WERI-Rb-1 (cell line): Measurements from ENCODE around the gene SIRPB2.

Experiments
- DNase-seq: peaks from one replicate; pipeline ENCODE4 v3.0.0-alpha.2; 2020
- H3K27ac ChIP-seq: fragments of 250-450 bp; sonication (Bioruptor Pico); 2 replicates; pipeline ENCODE4 v1.5.1; 2020; ENCODE audit warnings: mild to moderate bottlenecking, moderate library complexity
- H3K27me3 ChIP-seq: fragments of 250-450 bp; sonication (Bioruptor Pico); 2 replicates; pipeline ENCODE4 v1.5.1; 2021; ENCODE audit warnings: mild to moderate bottlenecking, low read depth, moderate library complexity; ENCODE audit not compliant: insufficient read depth, severe bottlenecking
- H3K36me3 ChIP-seq: fragments of 250-450 bp; sonication (Bioruptor Pico); 2 replicates; pipeline ENCODE4 v1.5.1; 2020; ENCODE audit warnings: mild to moderate bottlenecking, moderate library complexity
- H3K4me3 ChIP-seq: 2 replicates; pipeline ENCODE4 v1.5.1; 2011; ENCODE audit warnings: low read depth, mild to moderate bottlenecking, control low read depth, low read length
- H3K9me3 ChIP-seq: fragments of 250-450 bp; sonication (Bioruptor Pico); 2 replicates; pipeline ENCODE4 v1.5.1; 2021; ENCODE audit warnings: mild to moderate bottlenecking, moderate library complexity; ENCODE audit not compliant: severe bottlenecking
- TF ChIP-seq, protein P1 (sequence below): IDR thresholded peaks from 2 replicates; pipeline ENCODE4 v1.5.1; 2011; ENCODE audit warnings: low read depth, mild to moderate bottlenecking, control low read depth, inconsistent platforms, low read length

The SIRPB2 gene

DNA sequence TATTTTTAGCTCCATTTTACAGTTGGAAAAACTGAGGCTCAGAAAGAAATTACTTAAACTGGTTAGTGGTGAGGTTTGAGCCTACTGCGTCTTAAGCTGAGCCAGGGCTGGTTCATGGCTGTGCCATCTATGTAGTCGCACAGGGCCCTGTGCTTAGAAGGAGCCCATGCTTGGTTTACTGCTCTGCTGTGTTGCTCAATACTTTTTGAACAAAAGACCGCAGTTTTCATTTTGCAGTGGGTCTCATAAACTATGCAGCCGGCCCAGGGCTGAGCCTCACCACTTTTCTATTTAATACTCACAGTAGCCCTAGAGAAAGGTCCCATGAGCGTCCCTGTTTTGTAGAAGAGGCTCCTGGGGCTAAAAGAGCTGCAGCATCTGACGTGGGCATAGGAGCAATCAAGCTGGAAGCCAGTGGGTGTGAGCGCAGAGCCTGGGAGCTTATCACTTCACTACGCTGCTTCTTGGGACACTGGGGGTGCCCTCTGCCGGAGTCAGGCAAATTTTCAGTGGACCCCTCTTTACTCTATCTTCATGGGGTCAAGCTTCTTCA is 501 bp downstream of the SIRPB2 start:
- H3K27ac ChIP-seq = no peak overlapping the region
- no peaks in the 10 kb centered on the region for H3K36me3 ChIP-seq
- no peak overlapping the region for H3K4me3 ChIP-seq
- TF ChIP-seq, protein P1, sequence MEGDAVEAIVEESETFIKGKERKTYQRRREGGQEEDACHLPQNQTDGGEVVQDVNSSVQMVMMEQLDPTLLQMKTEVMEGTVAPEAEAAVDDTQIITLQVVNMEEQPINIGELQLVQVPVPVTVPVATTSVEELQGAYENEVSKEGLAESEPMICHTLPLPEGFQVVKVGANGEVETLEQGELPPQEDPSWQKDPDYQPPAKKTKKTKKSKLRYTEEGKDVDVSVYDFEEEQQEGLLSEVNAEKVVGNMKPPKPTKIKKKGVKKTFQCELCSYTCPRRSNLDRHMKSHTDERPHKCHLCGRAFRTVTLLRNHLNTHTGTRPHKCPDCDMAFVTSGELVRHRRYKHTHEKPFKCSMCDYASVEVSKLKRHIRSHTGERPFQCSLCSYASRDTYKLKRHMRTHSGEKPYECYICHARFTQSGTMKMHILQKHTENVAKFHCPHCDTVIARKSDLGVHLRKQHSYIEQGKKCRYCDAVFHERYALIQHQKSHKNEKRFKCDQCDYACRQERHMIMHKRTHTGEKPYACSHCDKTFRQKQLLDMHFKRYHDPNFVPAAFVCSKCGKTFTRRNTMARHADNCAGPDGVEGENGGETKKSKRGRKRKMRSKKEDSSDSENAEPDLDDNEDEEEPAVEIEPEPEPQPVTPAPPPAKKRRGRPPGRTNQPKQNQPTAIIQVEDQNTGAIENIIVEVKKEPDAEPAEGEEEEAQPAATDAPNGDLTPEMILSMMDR = no peak
- peaks cover 53% of the 10 kb centered on the region for H3K27me3 ChIP-seq
- no peak for DNase-seq
- peaks cover 2% of the 10 kb centered on the region for H3K9me3 ChIP-seq

DNA sequence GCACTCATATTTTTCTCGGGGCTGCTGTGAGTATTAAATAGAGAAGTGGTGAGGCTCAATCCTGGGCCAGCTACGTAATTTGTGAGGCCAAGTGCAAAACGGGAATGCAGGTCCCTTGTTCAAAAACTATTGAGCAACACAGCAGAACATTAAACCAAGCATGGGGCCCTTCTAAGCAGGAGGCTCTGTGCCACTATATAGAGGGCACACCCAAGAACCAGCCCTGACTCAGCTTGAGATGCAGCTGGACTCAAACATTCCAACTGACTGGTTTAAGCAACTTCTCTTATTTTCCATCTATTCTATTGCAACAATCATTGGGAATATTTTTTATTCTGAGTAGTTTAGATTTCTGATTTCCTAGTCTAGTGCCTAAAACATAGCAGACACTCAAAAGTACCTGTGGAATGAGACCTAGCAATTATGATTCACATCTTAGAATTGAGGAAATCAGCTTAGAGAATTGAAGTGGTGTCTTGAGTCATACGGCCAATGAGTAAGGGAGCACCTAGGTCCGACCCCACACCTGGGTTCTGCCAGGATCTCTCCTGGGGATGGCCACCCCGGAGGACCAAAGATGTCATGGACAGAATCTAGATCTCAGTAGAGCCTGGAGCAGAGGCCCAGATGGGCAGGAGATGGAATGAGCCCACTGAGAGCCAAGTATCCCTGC is 1.3 kb downstream of the SIRPB2 start:
- Histone ChIP-seq H3K4me3 (no peak overlapping the region), H3K9me3 (peaks cover 2% of the 10 kb centered on the region), H3K27ac (no peak overlapping the region), H3K36me3 (no peaks in the 10 kb centered on the region), H3K27me3 (peaks cover 50% of the 10 kb centered on the region)
- no peak for DNase-seq
- TF ChIP-seq, protein P1 = no peak

DNA sequence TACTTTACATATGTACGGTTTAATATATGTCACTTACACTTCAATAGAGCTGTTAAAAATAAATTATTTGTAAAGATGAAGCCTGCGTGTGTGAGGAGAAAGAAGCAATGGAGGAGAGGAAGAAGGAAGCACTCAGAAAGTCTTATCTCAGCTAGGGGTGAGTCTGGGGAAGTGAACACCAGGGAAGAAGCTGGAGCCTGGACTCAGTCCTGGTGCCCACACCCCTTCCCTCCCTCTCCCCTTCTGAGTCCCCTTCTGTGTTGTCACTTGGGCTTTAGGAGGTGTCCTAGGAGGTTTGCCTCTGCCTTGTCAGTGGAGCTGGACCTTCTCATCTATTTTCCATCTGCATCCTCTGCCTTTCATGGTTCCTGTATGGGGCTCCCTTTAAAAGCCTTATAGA is 1.9 kb downstream of the SIRPB2 start:
- Histone ChIP-seq H3K27ac (no peak overlapping the region), H3K4me3 (no peak overlapping the region), H3K27me3 (peaks cover 48% of the 10 kb centered on the region), H3K36me3 (no peaks in the 10 kb centered on the region), H3K9me3 (peaks cover 2% of the 10 kb centered on the region)
- TF ChIP-seq, protein P1 = no peak
- DNase-seq = no peak

DNA sequence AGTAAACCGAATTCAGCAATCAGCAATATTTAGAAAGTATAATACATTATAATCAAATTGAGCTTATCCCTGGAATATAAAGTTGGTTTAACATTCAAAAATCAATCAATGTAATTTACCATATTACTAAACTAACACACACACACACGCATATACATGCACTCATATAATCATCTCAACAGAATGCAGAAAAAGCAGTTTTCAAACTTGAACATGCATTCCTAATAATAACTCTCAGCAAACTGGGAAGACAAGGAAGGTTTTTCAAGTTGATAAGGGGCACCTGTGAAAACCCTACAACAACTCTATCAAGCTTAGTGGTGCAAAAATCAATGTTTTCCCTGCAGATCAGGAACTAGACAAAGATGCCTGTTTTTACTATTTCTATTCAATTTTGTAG is 4.7 kb downstream of the SIRPB2 start:
- TF ChIP-seq, protein P1 = no peak
- no peaks in the 10 kb centered on the region for H3K36me3 ChIP-seq
- no peak overlapping the region for H3K27ac ChIP-seq
- no peaks in the 10 kb centered on the region for H3K9me3 ChIP-seq
- H3K4me3 ChIP-seq = no peak overlapping the region
- no peak for DNase-seq
- H3K27me3 ChIP-seq = peaks cover 48% of the 10 kb centered on the region

DNA sequence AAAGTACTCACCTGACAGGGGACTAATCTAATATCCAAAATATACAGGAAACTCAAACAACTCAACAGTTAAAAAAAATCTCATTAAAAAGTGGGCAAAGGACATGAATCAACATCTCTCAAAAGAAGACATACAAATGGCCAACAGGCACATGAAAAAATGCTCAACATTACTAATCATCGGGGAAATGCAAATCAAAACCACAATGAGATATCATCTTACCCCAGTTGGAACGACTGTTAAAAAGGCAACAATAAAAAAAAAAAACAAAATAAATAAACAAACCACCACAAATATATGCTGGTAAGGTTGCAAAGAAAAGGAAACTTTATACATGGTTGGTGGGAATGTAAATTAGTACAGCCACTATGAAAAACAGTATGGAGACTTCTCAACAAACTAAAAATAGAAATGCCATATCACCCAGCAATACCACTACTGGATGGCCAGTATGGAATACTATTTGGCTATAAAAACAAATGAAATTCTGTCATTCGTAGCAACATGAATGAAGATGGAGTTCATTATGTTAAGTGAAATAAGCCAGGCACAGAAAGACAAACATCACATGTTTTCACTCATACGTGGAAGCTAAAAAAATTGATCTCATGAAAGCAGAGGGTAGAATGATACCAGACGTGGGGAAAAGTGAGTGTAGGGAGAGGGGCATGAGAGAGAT is 6.6 kb downstream of the SIRPB2 start:
- Histone ChIP-seq H3K27ac (no peak overlapping the region), H3K9me3 (no peaks in the 10 kb centered on the region), H3K36me3 (no peaks in the 10 kb centered on the region), H3K4me3 (no peak overlapping the region), H3K27me3 (peaks cover 48% of the 10 kb centered on the region)
- TF ChIP-seq, protein P1 = no peak
- no peak for DNase-seq
